ENCODE results near the gene MCM3AP.
"Not testable (repeated sequence)": the region's sequence is repeated elsewhere in the genome, so short reads cannot be mapped to it uniquely, and the experiment has no call there.

The MCM3AP gene

GRCh38 chr21:46310260-46310659, 24.8 kb upstream of the MCM3AP start:
- DNase-seq: not testable (repeated sequence)

GRCh38 chr21:46308431-46308830, 23.0 kb upstream of the MCM3AP start:
- DNase-seq: no peak

GRCh38 chr21:46307625-46308024, 22.2 kb upstream of the MCM3AP start:
- DNase-seq: no peak

- DNase-seq: no peak
Observed at GRCh38 chr21:46304955-46305354, 19.5 kb upstream of the MCM3AP start.

- DNase-seq: no peak
Observed at GRCh38 chr21:46304437-46304836, 19.0 kb upstream of the MCM3AP start.

- DNase-seq: no peak
Observed at GRCh38 chr21:46301759-46302158, 16.3 kb upstream of the MCM3AP start.

GRCh38 chr21:46299167-46299566, 13.8 kb upstream of the MCM3AP start:
- DNase-seq: no peak

DNA sequence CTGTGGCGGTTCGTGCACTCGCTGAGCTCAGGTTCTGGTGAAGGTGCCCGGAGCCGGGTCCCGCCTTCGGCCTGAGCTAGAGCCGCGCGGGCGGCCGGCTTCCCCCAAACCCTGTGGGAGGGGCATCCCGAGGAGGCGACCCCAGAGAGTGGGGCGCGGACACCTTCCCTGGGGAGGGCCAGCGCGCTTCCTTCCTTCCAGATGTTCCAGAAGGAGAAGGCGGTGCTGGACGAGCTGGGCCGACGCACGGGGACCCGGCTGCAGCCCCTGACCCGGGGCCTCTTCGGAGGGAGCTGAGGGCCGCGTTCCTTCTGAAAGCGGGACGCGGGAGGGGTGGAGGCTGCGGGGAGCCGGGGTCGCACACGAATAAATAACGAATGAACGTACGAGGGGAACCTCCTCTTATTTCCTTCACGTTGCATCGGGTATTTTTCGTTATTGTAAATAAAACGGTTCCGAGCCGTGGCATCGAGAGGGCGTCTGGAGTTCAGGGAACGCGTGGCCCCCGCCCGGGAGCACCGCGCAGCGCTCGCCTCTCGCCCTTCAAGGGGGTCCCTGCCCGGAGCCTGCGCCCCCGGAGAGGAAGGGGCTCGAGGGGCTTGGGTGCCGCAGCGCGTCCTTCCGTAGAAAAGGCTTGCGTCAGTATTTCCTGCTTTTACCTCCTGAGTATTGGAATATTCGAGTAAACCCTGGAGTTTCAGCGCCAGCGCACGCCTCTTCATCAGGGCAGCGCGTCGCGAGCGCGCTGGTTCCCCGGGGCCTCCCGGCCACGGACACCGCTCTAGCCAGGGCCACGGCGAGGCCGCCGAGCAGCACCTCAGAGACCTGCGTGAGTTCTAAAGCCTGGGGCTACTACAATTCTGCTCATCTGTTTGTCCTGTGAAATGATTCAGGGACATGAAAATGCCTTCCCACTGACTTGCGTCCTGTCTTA, 12.2 kb upstream of the MCM3AP start:
- peak in 1 of 2 donors; percentile 25 for DNase-seq

- peak; percentile 62 to 68 for DNase-seq
Observed at GRCh38 chr21:46295996-46296752, 10.8 kb upstream of the MCM3AP start.

GRCh38 chr21:46295177-46295770, 9.9 kb upstream of the MCM3AP start:
- no peak for DNase-seq

GRCh38 chr21:46294647-46295176, 9.3 kb upstream of the MCM3AP start:
- DNase-seq: no peak

DNA sequence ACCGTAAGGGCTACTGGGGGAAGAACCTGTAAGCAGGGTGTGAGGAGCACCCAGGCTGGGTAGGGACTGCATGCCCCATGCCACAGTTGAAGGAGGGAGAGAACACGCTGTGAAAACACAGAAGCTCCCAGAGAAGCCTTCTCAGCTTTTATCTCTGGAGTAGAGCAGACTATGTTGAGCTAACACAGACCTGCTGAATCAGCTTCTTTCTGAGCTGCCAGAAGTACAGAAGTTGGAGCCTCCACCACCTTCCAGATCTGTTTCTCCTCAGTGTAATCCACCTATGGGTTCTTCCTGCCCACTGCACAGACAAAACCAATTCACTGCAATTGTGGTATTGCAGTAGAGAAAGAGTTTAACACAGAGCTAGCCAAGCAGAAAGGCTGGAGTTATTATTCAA, 6.2 kb upstream of the MCM3AP start:
- no peak for DNase-seq

DNA sequence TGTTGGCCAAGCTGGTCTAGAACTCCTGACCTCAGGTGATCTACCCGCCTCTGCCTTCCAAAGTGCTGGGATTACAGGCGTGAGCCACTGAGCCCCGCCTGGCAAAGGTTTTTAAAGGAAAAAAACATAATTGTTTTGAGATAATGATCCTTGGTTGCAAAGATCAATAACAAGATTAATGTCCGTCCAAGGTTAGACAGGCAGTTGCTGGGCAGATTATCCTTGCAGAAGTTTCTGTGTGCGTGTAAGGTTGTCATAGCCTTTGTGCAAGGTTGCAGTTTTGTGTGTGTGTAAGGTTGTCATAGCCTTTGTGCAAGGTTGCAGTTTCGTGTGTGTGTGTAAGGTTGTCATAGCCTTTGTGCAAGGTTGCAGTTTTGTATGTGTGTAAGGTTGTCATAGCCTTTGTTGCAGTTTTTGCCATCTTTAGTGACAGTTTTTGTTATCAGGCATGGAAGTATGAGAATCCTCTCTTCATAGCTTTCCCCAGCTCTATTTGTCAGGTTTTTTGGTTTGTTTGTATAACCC, 4.3 kb upstream of the MCM3AP start:
- DNase-seq: no peak

GRCh38 chr21:46287541-46287940, 2.1 kb upstream of the MCM3AP start:
- no peak for DNase-seq

GRCh38 chr21:46286648-46287002, 1.2 kb upstream of the MCM3AP start:
- no peak for DNase-seq

DNA sequence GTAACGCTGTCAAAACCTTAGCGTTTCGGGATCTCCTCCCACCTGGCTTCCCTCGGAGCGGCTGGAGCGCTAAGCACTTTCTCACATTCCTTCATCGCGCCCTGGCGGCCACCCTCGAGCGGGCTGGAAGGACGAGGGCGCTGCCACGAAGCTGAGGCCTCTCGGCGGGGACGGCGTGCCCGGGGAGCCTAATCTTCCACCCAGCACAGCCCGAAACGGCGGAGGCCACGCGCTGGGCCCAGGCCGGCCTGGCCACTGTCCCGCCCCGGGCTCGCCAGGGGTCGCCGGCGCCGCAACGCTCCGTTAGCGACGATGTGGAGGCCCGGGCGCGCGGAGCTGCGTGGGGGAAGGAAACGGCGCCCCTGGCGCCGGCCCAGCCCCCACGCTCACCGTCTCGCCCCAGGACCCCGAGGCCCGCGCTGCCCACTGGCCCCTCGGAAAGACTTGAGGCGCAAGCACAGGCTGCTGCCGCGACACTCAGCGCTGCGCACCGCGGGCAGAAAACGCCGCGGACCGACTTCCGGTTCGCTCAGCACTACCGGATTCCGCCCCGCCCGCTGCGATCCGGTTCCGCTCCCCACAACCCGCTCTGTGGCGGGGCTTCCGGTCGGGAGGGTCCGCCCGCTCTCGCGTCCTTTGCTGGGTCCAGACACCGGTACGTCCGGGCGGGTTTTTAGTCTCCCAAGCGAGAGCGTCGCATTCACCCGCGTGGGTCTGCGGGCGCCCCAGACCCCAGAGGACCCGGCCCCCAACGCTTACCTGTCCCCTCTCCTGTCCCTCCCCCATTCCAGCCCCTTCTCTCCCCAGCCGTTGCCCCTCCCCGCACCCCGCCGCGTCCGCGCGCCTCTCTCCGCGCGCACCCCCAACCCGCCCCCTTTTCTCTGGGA, 593 bp upstream of the MCM3AP start, which contains the start of gene YBEY:
TSS of gene YBEY (plus strand) at position 582 of the 887 bp plus-strand sequence. CDS start 572 bp downstream, outside the sequence.
- peak; percentile 88 to 90 for DNase-seq

DNA sequence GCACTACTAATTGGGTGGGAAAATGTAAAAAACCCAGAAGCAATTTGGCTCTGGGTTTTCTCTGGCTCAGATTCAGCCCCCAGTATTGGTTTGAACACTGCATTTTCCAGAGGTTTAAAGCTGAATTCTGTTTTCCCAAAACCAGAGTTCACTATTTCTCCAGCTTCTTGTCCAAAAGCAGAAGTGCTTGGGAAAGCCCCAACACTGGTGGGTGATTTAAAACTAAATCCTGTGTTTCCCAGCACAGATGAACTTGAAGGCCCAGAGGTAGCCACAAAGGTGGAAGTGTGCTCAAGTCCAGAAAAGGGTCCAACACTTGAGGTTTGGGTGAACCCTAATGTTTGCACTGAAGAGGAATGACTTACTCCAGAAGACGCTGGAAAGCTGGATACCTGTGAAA, 678 bp downstream of the MCM3AP start:
- no peak for DNase-seq

GRCh38 chr21:46284077-46284644, 1.2 kb downstream of the MCM3AP start:
- DNase-seq: no peak

- no peak for DNase-seq
Observed at GRCh38 chr21:46274797-46275390, 10.5 kb downstream of the MCM3AP start.

GRCh38 chr21:46273341-46273740, 12.1 kb downstream of the MCM3AP start:
- no peak for DNase-seq

- no peak for DNase-seq
Observed at GRCh38 chr21:46269466-46269865, 15.9 kb downstream of the MCM3AP start.
